ENCODE results near the gene PHKA2.

DNA sequence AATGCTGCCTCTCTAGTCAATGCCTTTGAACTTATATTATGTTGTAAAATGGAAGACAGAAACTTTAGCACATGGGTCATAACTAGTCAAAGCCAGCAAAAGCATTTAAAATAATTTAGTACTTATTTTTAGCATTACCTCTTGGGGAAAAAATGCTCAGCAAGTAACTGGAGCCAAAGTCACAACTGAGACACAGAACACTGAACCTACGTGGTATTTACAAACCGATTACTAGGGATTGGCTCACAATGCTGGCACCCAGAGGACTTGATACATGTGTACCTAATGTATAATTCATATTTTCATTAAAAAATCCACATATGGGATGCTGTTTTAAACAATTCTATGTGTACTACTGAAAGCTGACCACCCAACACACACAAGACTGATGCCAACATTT, 38.4 kb downstream of the PHKA2 start:
- TF ChIP-seq CTCF (IDR thresholded peaks at IDR 0.05) (no peak), POLR2A (IDR thresholded peaks at IDR 0.05) (no peak)

Data from right lobe of liver (tissue), 4 donors.